ENCODE measurements around the gene IL20.

The IL20 gene

GRCh38 chr1:206880314-206880713 lies 14.9 kb downstream of the IL20 start:
- DNase-seq (ENCODE audit: low spot score): no peak

GRCh38 chr1:206882555-206882954 lies 17.1 kb downstream of the IL20 start:
- DNase-seq (ENCODE audit: low spot score): no peak

- DNase-seq (ENCODE audit: low spot score): no peak
These were observed 17.7 kb downstream of the IL20 start for GRCh38 chr1:206883160-206883559.

- no peak for DNase-seq (ENCODE audit: low spot score)
These were observed 18.5 kb downstream of the IL20 start for GRCh38 chr1:206883876-206884275.

GRCh38 chr1:206885341-206886060 lies 20.1 kb downstream of the IL20 start:
- DNase-seq (ENCODE audit: low spot score): no peak

- DNase-seq (ENCODE audit: low spot score): no peak
These were observed 21.4 kb downstream of the IL20 start for GRCh38 chr1:206886831-206887230.

GRCh38 chr1:206887701-206888100 lies 22.3 kb downstream of the IL20 start:
- no peak for DNase-seq (ENCODE audit: low spot score)

GRCh38 chr1:206890125-206891060 lies 25.0 kb downstream of the IL20 start:
- DNase-seq (ENCODE audit: low spot score): peak; percentile 93

GRCh38 chr1:206891412-206891811 lies 26.0 kb downstream of the IL20 start:
- DNase-seq (ENCODE audit: low spot score): no peak

- DNase-seq (ENCODE audit: low spot score): no peak
These were observed 27.0 kb downstream of the IL20 start for GRCh38 chr1:206892351-206892984.

GRCh38 chr1:206893380-206893779 lies 28.0 kb downstream of the IL20 start:
- no peak for DNase-seq (ENCODE audit: low spot score)

- DNase-seq (ENCODE audit: low spot score): peak; percentile 42
These were observed 29.9 kb downstream of the IL20 start for GRCh38 chr1:206895325-206895724.

GRCh38 chr1:206895837-206896242 lies 30.4 kb downstream of the IL20 start:
- DNase-seq (ENCODE audit: low spot score): peak; percentile 39

- no peak for DNase-seq (ENCODE audit: low spot score)
These were observed 30.8 kb downstream of the IL20 start for GRCh38 chr1:206896261-206896660.

- no peak for DNase-seq (ENCODE audit: low spot score)
These were observed 31.8 kb downstream of the IL20 start, which contains the start of gene IL24 for GRCh38 chr1:206897175-206897574. IL24 (plus strand) TSS chr1:206897443; CDS start chr1:206897833, 390 bp downstream.

GRCh38 chr1:206898089-206898914 lies 32.9 kb downstream of the IL20 start:
- peak; percentile 73 for DNase-seq (ENCODE audit: low spot score)

GRCh38 chr1:206898915-206899431 lies 33.5 kb downstream of the IL20 start:
- no peak for DNase-seq (ENCODE audit: low spot score)

GRCh38 chr1:206899717-206900116 lies 34.3 kb downstream of the IL20 start:
- no peak for DNase-seq (ENCODE audit: low spot score)

GRCh38 chr1:206900149-206900548 lies 34.7 kb downstream of the IL20 start:
- no peak for DNase-seq (ENCODE audit: low spot score)

GRCh38 chr1:206901944-206902343 lies 36.5 kb downstream of the IL20 start:
- no peak for DNase-seq (ENCODE audit: low spot score)

- DNase-seq (ENCODE audit: low spot score): no peak
These were observed 37.3 kb downstream of the IL20 start for GRCh38 chr1:206902702-206903101.
